ENCODE results near the gene TRMT2B.
"Not testable (repeated sequence)": the region's sequence is repeated elsewhere in the genome, so short reads cannot be mapped to it uniquely, and the experiment has no call there.

The TRMT2B gene

GRCh38 chrX:101009090-101009489 is 42.8 kb downstream of the TRMT2B start:
- DNase-seq (ENCODE audit: low read depth in 2 of 2, low spot score in 1 of 2), result no peak

GRCh38 chrX:100999451-100999850 is 52.5 kb downstream of the TRMT2B start:
- no peak for DNase-seq (ENCODE audit: low read depth in 2 of 2, low spot score in 1 of 2)

GRCh38 chrX:100995469-100995868 is 56.4 kb downstream of the TRMT2B start:
- no peak for DNase-seq (ENCODE audit: low read depth in 2 of 2, low spot score in 1 of 2)

- DNase-seq (ENCODE audit: low read depth in 2 of 2, low spot score in 1 of 2), result no peak
Measured at GRCh38 chrX:100994352-100995281, 57.3 kb downstream of the TRMT2B start.

GRCh38 chrX:100990139-100990538 is 61.8 kb downstream of the TRMT2B start:
- no peak for DNase-seq (ENCODE audit: low read depth in 2 of 2, low spot score in 1 of 2)

GRCh38 chrX:100984818-100985217 is 67.1 kb downstream of the TRMT2B start:
- no peak for DNase-seq (ENCODE audit: low read depth in 2 of 2, low spot score in 1 of 2)

- not testable (repeated sequence) for DNase-seq (ENCODE audit: low read depth in 2 of 2, low spot score in 1 of 2)
Measured at GRCh38 chrX:100981498-100981845, 70.4 kb downstream of the TRMT2B start.

GRCh38 chrX:100980608-100981497 is 71.1 kb downstream of the TRMT2B start:
- no peak for DNase-seq (ENCODE audit: low read depth in 2 of 2, low spot score in 1 of 2)

- no peak for DNase-seq (ENCODE audit: low read depth in 2 of 2, low spot score in 1 of 2)
Measured at GRCh38 chrX:100979881-100980607, 71.9 kb downstream of the TRMT2B start.

GRCh38 chrX:100976211-100976610 is 75.7 kb downstream of the TRMT2B start:
- DNase-seq (ENCODE audit: low read depth in 2 of 2, low spot score in 1 of 2), result no peak

- no peak for DNase-seq (ENCODE audit: low read depth in 2 of 2, low spot score in 1 of 2)
Measured at GRCh38 chrX:100975212-100975611, 76.7 kb downstream of the TRMT2B start.

GRCh38 chrX:100973411-100973810 is 78.5 kb downstream of the TRMT2B start:
- no peak for DNase-seq (ENCODE audit: low read depth in 2 of 2, low spot score in 1 of 2)

- no peak for DNase-seq (ENCODE audit: low read depth in 2 of 2, low spot score in 1 of 2)
Measured at GRCh38 chrX:100969936-100970335, 82.0 kb downstream of the TRMT2B start.

GRCh38 chrX:100969408-100969807 is 82.5 kb downstream of the TRMT2B start, which contains the start of gene ARL13A:
ARL13A (plus strand) TSS chrX:100969708; CDS start chrX:100973690, 3,982 bp downstream.
- DNase-seq (ENCODE audit: low read depth in 2 of 2, low spot score in 1 of 2), result no peak

- no peak for DNase-seq (ENCODE audit: low read depth in 2 of 2, low spot score in 1 of 2)
Measured at GRCh38 chrX:100964362-100964761, 87.5 kb downstream of the TRMT2B start.

- no peak for DNase-seq (ENCODE audit: low read depth in 2 of 2, low spot score in 1 of 2)
Measured at GRCh38 chrX:100962811-100963210, 89.1 kb downstream of the TRMT2B start.

All from stimulated activated CD8-positive, alpha-beta memory T cell treated with anti-CD3 and anti-CD28 coated beads, Interleukin-4, amount 100 ng/mL, for 1 hour (primary cell).